ENCODE results near the gene UQCR11.

The UQCR11 gene

DNA sequence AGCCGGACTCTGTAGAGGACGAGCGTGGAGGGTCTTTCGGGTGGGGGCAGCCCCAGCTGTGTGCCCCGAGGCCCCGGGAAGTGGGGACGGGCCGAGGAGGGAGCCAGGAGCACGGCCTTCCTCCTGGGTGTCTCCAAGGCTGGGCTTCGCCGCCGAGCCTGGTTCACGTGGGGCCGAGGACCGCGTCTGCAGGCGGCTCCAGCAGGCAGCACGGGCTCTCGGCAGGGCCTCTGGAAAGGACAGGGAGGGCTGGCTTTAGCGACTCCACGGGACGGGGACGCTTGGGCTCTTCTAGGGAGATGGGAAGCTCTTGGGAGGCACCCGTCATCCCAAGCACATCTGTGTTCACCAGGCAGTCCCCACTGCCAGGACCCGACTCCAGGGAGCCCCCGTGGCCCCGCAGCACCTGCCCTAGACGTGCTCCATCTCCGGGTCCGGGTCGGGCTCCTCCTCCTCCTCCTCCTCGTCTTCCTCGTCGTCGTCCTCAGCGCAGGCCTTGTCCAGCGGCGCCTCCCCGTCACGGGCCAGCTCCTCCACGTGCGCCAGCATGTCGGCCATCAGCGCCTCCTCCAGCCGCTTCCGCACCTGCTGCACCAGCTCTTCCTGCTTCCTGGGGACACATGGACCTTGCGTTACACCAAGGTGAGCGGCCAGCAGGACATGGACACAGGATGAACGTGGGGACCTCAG, 27.2 kb downstream of the UQCR11 start:
- TF ChIP-seq GATA3 (IDR thresholded peaks at IDR 0.05; ENCODE audit: low read depth, low read length) = no peak
- TF ChIP-seq GATA2 (IDR thresholded peaks at IDR 0.05; ENCODE audit: low read depth, low read length) = no peak

DNA sequence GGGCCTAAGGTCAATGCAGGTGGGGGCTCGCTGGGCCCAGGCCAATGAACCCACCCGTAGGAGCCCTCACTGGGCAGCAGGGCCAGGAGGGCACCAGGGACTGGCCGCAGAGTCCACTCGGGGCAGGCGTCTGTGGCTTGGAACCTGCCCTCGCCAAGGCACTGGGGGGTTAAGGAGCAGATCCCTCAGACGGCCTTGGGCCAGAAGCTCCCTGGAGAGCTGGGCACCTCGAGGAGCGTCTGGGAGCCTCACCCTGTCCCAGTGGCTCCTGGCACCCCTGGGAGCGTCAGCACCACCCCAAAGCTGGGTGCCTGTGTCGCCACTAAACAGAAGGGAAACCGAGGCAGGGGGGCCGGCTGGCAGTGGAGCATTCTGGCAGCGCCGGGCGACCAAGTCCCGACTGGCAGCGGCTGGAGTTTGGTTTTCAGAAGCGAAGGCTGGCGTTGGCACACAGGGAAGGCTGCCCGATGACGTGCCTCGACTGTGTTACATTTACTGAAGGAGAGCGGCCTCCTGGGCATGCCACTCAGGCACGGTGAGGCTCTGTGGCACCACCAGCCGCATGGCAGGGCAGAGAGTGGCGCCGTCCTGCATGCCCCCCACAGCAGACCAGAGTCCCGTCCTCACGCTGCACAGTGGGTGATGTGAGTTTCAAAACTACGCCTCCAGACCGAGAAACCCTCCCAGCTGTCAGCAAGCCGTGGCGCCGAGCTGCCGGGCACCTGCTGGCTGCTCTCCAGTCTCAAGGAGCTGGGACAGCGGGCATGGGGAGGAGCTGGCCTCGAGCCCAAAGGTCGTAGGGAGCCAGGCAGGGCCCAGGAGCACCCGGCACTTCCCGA, 28.0 kb downstream of the UQCR11 start:
- TF ChIP-seq GATA2 (IDR thresholded peaks at IDR 0.05; ENCODE audit: low read depth, low read length) (no peak), GATA3 (IDR thresholded peaks at IDR 0.05; ENCODE audit: low read depth, low read length) (no peak)

DNA sequence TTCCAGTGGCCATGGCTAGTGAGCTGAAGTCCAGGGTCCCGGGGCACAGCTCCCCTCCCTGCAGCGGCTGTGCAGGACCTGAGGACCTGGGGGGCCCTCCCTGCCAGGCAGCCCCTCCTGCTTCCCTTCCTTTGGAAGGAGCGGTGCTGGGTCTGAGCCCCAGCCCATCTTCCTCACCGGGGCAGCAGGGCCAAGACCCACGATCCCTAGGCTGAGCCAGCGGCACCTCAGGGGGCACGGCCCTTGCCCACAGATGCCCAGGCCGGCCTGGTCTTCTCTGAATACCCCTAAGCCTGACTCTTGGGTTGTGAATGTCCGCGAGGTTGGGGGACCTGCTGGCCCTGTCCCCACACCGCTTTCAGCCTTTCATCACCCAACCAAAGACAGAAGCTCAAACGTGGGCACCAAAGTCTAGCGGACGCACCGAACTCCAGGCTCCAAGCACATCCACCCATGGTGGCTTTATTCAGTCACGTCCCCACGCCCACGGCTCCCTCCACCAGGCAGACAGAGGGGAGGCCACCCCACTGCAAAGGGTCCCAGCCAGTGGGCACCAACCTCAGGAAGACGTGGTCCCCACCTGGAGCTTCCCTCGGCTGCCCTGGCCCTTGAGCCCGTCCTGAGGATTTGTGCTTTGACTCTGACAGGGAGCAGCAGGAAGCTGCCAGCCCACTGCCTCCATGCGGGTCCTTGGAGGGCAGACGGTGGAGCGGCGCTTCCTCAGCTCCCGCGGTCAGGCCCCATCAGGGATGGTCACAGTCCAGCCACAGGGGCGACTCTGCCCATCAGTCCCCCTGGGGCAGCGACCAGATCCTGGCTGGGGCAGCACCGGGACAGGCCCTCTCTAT, 28.8 kb downstream of the UQCR11 start:
- TF ChIP-seq GATA3 (IDR thresholded peaks at IDR 0.05; ENCODE audit: low read depth, low read length) (no peak), GATA2 (IDR thresholded peaks at IDR 0.05; ENCODE audit: low read depth, low read length) (no peak)

DNA sequence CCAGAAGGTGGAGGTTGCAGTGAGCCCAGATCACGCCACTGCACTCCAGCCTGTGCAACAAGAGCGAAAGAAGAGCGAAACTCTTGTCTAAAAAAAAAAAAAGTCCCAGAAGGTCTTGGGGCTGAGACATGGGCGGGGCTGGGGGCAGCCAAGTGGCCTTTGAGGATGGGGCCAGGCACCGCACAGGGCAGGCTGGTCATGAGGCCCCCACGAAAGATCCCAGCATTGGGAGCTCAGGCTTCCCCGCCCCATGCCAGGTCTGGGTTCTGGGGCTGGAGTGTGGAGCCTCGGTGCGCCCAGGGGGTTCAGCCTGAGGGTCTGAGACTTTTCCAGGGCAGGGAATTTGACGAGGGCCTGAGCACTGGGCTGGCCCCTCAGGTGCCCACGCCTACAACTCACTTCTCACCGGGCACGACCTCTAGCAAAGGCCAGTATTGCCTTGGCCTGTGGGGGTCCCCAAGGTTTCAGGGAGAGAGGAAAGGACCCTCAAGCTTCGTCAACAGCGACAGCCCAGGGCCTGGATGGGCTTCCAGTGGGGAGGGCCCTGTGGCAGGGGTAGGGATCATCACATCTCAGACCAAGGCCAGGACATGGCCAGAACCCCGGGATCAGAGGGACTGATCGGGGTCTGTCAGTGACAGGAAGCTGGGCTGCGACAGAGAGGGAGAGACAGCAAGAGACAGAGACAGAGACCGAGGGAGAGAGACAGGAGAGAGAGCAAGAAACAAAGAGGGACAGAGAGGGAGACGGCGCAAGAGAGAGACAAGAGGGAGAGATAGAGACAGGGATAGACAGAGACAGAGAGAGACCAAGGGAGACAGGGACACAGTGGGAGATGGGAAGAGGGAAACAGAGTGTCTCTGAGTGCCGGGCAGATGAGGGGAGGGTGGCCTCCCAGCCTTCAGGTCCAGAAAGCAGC, 29.7 kb downstream of the UQCR11 start:
- TF ChIP-seq GATA3 (IDR thresholded peaks at IDR 0.05; ENCODE audit: low read depth, low read length) (no peak), GATA2 (IDR thresholded peaks at IDR 0.05; ENCODE audit: low read depth, low read length) (no peak)

DNA sequence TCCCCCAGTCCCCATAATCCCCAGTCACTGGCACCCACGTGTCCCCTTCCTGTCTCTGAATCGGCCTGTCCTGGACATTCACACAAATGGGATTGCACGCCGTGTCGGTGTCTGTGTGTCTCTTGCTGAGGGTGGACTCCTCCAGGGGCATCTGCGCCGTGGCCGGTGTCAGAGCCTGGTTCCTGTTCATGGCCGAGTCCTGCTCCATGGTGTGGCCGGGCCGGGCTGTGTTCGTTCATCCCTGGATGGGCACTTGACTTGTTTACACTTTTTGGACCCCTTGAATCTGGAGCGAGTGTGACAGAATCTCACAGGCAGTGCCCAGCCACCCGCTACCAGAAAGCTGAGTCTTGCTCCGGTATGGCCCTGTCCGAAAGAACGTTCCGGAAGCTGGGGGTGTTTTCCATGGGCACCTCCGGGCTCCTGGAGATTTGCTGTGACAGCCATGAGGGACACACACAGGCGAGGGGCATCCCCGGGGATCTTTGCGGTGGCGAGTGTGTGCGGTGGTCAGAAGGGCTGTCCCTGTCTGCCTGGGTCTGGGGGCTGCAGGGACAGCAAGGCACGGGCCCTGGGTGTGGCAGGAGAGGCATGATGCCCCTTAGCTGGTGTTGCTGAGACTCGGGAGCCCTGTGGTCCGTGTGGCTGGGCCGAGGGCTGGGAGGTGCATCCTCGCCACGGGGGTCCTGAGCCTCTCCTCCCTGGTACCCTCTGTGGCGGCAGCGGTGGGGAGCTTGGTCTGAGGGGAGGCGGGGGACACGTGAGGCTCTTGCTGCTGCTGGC, 30.7 kb downstream of the UQCR11 start:
- TF ChIP-seq GATA3 (IDR thresholded peaks at IDR 0.05; ENCODE audit: low read depth, low read length) (no peak), GATA2 (IDR thresholded peaks at IDR 0.05; ENCODE audit: low read depth, low read length) (no peak)

DNA sequence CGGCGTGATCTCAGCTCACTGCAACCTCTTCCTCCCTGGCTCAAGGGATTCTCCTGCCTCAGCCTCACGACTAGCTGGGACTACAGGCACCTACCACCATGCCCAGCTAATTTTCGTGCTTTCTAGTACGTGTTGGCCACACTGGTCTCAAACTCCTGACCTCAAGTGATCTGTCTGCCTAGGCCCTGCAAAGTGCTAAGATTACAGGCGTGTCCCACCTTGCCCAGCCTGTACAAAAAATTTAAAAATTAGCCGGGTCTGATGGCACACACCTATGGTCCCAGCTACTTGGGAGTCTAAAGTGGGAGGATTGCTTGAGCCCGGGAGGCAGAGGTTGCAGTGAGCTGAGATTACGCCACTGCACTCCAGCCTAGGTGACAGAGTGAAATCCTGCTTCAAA, 32.5 kb downstream of the UQCR11 start:
- no peak for TF ChIP-seq GATA2 (IDR thresholded peaks at IDR 0.05; ENCODE audit: low read depth, low read length)
- TF ChIP-seq GATA3 (IDR thresholded peaks at IDR 0.05; ENCODE audit: low read depth, low read length) = no peak

DNA sequence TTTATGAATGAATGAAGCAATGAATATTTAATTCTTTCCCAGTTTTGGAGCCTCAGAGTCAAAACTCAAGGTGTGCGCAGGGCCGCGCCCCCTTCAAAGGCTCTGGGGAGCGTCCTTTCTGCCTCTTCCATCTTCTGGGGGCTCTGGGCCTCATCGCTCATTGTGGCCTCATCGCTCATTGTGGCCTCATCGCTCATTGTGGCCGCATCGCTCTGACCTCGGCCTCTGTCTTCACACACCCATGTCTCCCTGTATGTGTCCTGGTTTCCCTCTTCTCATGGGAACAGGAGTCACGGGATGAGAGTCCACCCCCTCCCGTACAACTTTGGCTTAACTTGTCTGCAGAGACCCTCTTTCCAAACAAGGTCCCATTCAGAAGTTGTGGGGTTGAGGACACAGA, 33.9 kb downstream of the UQCR11 start:
- TF ChIP-seq GATA2 (IDR thresholded peaks at IDR 0.05; ENCODE audit: low read depth, low read length) (no peak), GATA3 (IDR thresholded peaks at IDR 0.05; ENCODE audit: low read depth, low read length) (no peak)

DNA sequence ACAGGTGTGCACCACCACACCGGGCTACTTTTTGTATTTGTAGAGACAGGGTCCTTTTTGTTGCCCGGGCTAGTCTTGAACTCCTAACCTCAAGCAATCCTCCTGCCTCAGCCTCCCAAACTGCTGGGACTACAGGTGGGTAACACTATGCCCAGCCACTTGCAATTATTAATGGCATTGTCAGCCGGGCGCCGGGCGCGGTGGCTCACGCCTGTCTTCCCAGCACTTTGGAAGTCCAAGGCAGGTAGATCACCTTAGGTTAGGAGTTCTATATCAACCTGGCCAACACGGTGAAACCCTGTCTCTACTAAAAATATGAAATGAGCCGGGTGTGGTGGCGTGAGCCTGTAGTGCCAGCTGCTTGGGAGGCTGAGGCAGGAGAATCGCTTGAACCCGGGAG, 34.4 kb downstream of the UQCR11 start:
- TF ChIP-seq GATA2 (IDR thresholded peaks at IDR 0.05; ENCODE audit: low read depth, low read length) (no peak), GATA3 (IDR thresholded peaks at IDR 0.05; ENCODE audit: low read depth, low read length) (no peak)

DNA sequence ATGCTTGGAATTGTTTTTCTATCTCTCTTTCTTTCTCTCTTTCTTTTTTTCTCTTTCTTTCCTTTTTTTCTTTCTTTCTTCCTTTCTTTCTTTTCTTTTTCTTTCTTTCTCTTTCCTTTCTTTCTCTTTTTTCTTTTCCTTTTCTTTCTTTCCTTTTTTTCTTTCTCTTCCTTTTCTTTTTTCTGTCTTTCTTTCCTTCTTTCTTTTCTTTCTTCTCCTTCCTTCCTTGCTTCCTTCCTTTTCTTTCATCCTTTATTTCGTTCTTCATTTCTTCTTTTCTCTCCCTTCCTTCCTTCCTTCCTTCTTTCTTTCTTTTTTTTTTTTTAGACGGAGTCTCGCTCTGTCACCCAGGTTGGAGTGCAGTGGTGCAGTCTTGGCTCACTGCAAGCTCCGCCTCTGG, 35.3 kb downstream of the UQCR11 start:
- TF ChIP-seq GATA2 (IDR thresholded peaks at IDR 0.05; ENCODE audit: low read depth, low read length) = no peak
- TF ChIP-seq GATA3 (IDR thresholded peaks at IDR 0.05; ENCODE audit: low read depth, low read length) = no peak

DNA sequence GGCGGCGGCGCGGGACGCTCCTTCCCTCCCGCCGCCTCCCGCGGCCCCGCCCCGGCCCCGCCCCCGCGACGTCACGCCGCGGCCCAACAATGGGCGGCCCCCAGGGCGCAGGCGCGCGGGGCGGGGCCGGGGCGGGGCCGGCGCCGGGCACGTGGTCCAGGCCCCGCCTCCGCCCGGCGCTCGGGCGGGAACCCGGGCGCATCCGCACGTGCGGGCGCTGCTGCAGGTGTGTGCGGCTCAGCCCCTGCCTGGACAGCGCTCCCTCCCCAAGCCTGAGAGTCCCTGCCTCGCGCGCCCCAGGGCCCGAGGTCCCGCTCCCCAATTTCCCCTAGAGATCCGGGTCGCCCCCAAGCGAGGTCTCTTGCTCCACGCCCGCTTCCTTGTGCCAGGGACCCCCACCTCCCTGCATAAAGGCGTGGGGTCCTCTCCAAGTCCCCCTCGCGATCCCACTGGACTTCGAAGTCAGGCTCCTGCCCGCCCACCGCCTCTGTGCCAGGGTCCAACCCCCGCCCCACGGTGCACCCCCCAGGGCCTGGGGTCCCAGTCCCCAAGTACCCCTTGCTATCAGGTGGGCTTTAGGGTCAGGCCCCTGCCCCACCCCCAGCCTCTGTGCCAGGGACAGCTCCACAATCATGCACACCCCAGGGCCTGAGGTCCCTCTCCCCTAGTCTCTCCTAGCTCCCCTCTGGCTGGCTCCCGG, 36.8 kb downstream of the UQCR11 start, which contains the start of gene MEX3D:
Gene MEX3D (minus strand): TSS at position 6 of the 700 bp plus-strand sequence. CDS start 267 bp downstream, outside the sequence.
- no peak for TF ChIP-seq GATA3 (IDR thresholded peaks at IDR 0.05; ENCODE audit: low read depth, low read length)
- no peak for TF ChIP-seq GATA2 (IDR thresholded peaks at IDR 0.05; ENCODE audit: low read depth, low read length)

DNA sequence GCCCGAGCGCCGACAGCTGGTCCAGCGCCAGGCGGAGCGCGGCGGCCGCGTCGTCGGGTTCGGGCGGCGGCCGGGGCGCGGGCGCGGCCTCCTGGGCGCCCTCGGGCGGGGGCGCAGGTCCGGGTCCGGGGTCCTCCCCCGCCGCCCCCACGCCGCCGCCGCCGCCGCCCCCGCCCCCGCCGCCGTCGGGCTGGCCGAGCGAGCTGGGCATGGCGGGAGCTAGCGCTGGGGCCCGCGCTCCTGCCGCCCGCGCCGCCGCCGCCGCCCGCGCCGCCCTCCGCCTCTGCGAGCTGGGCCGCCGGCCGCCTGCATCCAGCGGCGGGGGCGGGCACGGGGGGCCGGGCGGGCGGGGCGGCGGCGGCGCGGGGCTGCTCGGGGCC, 37.4 kb downstream of the UQCR11 start:
- TF ChIP-seq GATA2 (IDR thresholded peaks at IDR 0.05; ENCODE audit: low read depth, low read length) (no peak), GATA3 (IDR thresholded peaks at IDR 0.05; ENCODE audit: low read depth, low read length) (no peak)
